Endothelial cell of hepatic sinusoid (primary cell): ENCODE results near the gene NCOA3.

Experiments
- in situ Hi-C: cut with HindIII; loops from 2 replicates; pipeline ENCODE4 v1.10.0; 2017; ENCODE audit warnings: low sequenced_read_pairs

Gene NCOA3

GRCh38 chr20:47674686-47675085 is 173.0 kb downstream of the NCOA3 start:
- in situ Hi-C loops, result loop anchor here (5.0 to 10.0 kb wide), 3 partner anchors 98 to 948 kb away; no protein-coding TSS in a partner anchor

DNA sequence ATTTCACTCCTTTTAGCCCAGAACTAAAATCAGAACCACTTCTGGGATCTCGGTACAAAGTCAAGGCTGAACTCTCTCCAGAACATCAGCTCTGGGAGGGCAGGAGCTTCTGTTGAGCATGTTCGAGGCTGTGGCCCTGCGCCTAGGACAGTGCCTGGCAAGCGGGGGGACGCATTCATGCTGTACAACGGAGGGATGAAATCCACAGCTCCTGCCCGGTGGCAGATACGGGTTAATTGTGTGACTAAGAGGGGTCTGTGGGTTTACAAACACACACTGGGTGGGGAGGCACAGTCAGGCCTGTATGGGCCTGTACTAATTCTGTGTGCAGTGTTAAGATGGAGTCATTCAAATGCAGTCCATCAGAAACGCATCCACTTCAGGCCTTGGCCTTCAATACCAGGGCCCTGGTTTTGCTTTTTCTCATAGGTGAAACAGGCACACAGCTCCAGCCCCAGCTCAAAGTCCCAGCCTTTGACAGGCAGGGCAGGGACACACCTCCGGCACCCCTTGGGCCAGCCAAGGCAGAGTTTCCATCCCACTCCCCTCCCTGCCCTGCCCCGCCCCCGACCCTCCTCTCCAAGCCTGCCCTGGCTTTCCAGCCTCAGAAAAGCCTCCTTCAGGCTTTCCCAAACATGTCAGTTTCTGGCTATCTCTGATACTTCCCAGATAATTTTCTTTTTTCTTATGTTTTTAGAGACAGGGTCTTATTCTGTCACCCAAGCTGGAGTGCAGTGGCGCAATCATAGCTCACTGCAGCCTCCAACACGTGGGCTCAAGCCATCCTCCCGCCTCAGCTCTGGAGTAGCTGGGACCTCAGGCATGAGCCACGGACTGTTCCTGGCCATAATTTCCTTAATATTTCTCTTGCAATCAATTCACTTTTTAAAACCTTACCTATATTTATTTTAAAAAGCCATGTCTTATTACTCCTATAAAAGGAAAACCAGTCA is 173.8 kb downstream of the NCOA3 start:
- in situ Hi-C loops, result loop anchor here (5.0 to 10.0 kb wide), 3 partner anchors 97 to 947 kb away; no protein-coding TSS in a partner anchor

DNA sequence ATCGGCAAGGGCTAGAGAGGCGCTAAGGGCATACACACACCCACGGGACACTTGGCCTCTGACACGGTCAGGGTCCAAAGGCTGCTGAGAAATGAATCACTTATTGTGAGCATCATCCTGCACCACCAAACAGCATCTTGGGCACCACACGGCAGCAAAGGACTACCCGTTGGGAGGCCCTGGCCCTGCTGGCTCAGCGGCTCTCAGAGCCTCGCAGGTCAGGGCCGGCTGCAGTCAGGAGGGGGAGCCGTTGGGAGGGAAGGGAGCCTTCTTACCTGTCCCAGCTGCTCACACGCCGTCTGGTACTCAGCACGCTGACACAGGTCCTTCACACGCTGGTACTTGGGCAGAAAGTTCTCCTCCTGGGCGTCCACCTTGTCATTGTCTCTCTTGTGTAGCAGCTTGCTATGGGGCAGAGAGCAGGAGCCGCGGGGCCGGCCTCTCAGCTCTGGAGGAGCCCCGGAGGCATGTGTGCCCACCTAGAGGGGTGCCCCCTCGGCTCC is 174.6 kb downstream of the NCOA3 start:
- in situ Hi-C loops, result loop anchor here (5.0 to 10.0 kb wide), 3 partner anchors 96 to 946 kb away; no protein-coding TSS in a partner anchor

DNA sequence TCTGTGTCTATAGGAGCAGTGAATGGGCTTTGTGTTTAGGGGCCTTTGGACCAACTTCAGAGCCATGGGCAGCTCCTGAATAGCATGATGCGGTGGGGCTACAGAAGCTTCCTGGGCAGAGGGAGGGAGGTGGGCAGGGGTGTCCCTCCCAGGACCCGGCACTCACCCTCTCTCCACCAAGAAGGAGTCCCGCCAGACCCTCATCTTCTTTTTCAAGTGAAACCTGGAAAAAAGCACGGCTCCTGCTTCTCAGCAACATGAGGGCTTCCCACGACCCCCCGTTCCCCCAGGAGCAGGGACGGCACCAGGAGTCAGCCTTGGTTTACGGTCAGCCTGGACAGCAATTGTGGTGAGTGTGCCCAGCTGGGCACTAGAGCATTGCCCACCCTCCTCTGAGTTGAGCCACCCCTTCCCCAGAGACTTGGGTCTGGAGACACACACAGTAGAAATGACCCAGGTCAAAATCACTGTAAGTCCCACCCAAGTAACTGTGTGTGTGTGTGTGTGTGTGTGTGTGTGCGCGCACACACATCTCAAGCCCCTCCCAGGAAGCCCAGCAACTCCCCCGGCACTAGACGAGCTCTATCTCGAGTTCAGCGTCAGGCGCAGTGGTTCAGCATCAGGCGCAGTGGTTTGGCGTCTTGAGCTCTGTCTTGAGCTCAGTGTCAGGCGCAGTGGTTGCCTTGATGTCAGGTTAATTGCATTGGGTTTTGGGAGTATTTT is 175.4 kb downstream of the NCOA3 start:
- in situ Hi-C loops, result loop anchor here (5.0 to 10.0 kb wide), 3 partner anchors 95 to 945 kb away; no protein-coding TSS in a partner anchor

DNA sequence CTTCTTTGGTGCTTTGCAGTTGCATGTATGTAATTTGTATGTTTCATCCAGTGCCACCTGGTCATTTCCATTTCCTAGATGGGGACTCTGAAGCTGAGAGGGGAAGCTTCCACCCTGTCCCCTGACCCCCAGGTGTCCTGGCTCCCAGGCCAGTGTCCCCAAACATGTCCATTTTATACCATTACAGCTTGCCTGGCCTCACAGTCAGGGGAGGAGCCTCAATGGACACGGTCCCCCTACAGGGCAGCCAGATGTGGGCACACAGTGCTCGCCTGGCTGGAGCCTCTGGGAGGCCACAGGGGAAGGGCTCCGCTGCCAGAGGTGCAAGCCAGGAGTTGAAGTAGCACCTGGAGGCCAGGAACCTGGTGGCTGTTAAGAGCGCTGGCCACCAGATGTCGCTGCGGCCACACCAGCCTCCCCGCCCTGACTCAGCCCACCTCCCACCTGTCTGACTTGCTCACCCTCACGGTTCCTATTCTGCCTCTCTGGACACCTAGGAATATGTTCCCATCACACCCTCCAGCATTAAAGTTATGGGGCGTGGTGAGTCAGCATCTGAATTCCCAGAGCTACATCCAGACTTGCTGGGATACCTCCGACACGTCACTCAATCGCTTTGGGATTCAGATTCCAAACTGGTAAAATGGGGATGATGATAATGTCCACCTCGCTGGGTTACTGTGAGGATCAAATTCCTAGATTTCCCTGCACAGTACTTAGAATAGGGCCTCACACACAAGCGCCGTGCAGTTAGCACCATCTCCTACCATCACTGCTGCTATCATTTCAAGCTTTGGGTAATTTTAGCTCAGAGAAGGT is 176.2 kb downstream of the NCOA3 start:
- in situ Hi-C loops, result loop anchor here (5.0 to 10.0 kb wide), 3 partner anchors 94 to 944 kb away; no protein-coding TSS in a partner anchor

- in situ Hi-C loops, result loop anchor here (5.0 to 10.0 kb wide), 3 partner anchors 94 to 944 kb away; no protein-coding TSS in a partner anchor
Observed at GRCh38 chr20:47678536-47678935, 176.8 kb downstream of the NCOA3 start.

DNA sequence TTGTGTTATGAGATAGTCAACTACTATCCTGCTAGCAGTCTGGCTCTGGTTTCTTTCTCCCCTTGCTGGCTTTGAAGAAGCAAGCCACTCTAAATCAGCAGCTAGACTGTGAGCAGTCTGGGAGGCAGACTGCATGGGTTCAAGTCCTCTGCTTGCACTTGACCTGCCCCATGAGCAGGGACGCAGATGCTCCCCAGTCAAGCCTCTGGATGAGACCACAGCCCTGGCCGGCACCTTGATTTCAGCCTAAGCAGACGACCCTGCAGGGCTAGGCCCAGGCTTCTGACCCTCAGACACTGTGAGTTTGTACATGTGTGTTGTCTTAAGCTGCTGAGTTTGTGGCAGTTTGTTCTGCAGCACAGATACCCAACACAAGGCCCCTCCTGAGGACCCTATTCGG is 177.8 kb downstream of the NCOA3 start:
- in situ Hi-C loops, result loop anchor here (5.0 to 10.0 kb wide), 3 partner anchors 93 to 943 kb away; no protein-coding TSS in a partner anchor

DNA sequence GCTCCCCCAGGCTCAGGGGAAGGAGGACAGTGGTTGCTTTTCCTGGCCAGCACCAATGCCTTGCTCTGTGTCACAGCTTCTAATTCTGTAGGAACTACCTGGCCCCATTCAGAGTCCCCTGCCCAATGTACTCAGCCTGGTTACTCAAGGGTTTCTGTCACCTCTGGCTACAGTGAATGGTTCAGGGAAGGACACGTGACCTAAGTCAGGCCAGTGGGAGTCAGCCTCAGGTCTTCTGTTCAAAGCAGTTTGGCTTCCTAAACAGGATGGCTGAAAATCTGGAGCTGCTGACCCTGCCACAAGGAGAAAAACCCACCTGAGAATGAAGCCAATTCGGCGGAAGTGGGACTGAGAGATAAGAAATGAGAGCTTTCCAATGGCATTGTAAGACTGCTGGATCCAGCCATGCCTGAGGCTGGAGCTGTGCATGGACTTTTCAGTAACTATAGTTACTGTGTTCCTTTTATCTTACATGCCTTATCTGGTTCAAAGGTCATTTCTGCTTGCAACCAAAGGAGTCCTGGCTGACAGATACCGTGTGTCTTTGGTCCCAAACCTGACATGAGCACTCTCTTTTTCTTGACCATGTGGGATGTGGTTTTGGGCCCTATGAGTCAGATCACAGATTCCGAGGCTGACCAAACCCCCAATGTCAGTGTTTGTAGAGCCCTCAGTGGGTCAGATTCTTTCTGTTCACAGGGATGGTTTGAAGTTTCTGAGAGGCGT is 179.3 kb downstream of the NCOA3 start:
- in situ Hi-C loops, result no loop called here

DNA sequence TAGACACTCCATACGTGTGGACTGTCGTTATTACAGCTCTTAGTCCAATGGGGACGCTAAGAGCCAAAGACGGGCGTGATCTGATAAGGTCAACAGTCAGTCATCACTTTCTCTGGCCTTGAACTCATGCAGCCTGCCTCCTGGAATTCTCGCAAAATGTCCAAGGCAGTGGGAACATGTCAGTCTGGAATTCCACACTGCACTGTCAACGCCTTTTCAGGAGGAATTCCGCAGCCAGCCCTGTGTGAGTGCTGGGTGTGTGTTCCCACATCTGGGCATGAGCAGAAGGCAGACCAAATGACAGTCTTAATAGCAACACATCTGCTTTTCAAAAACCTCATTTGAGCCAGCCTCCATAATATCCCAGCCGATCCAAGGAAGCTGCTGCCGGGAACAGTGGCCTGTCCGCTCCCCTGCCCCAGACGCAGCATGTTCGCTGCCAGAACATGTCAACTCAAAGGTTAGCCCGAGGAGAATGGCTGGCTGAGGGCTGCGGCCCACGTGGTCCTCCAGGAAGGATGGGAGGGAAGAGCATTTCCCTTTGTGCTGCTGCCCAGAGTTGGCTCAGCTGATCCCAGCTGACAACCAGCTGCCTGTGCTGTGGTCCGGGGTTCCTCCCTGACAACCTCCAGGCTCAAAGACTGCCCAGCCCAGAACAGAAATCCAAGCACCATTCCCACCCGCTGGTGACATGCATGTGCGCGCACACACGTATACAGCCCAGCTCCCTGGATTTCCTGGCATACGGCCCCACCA is 180.5 kb downstream of the NCOA3 start:
- in situ Hi-C loops, result no loop called here

- in situ Hi-C loops, result no loop called here
Observed at GRCh38 chr20:47682916-47683315, 181.2 kb downstream of the NCOA3 start.

DNA sequence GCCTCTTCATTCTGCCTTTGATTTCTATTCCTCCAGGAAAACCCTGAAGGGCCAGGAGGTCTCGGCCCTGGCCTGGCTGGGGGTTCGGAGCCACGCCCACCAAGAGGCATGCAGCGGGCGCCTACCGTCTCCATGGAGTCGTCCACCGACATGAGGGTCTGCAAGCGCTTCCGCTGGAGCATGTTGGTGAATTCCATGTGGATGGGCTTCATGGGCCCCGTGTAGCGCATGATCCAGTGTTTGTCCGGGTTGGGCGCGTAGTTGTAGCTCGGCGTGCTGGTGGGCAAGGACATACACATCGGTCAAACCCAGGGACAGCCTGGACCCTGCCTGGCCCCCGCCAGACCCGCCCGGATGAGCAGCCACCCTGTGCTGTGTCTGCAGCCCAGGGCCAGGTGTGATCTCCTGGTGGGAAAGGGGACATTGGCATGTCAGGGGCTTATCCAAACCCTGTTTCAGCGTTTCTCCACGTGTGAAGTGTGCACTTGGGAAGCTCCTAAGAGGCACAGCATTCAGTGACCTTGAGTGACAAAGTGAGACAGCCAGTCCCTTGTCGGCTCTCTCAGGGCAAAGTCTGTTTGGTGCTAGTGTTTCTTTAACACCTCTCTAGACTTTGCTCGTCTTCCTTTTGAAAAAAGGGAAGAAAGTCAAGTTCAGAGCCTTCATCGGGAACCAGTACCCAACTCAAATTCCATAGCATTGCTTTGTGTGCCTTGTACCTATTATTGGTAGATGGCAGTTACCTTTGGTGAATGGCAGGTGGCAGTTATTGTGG is 182.8 kb downstream of the NCOA3 start:
- in situ Hi-C loops, result no loop called here

DNA sequence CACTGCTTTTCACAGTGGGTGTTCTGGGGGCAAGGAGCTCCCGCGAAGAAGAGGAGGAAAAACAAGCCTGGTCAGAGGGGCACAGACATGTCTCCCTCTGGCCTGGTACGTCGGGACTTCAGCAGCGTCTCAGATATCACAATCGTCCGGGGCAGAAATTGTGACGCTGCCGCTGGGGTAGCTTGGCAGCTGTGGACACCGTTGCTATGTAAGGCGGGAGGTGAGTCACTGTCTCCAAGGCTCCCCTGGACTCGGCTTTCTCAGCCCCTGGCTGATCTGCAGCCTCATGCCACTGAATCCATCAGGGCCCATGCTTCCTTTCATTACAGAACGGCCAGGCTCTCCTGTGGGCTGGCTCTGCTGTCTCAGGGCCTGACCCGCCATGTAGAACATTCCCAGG is 184.9 kb downstream of the NCOA3 start:
- in situ Hi-C loops, result no loop called here

GRCh38 chr20:47687095-47687987 is 185.7 kb downstream of the NCOA3 start:
- in situ Hi-C loops, result no loop called here

DNA sequence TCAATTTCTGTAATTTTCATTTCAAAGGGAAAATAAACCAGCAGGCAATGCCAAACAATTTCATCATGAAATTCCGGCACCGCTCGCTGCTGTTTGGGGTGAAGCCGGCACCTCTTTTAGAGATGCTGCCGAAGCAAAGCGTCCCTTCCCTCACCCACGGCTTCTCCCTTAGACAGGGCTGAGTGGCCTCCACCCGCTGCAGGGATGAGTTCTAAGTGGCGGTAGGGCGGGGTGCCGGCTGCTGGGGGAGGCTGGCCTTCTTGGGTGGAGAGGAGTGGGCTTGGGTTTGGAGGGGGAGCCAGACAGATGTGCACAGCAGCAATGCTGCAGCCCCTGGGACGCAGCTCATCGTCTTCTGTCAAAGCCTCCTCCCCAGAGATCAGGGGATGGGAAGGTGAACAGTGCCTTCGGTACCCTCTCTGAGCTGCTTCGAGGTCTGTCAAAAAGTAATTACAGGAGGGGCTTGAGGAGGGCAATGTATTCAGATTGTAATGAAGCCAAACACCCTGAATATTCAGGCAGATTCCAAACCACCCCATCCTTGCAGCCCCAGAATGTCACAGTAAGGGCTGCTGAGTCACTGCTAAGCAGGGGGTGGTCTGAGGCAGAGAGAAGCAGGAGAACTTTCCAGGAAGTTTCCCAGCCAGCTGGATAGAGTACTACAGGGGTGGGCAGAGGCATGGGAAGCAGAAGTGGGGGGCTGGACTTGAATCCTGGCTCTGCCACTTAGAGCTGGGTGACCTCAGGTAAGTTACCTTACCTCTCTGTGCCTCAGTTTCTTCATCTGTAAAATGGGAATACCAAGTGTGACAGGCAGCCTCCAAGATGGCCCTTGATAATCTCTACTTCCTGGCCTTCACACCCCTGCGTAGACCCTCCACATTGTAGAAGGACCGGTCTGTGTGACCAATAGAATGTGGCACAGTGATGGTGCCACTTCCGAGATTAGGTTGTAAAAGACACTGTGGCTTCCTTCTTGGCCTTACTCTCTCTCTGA is 187.0 kb downstream of the NCOA3 start:
- in situ Hi-C loops, result no loop called here

GRCh38 chr20:47689731-47690130 is 188.0 kb downstream of the NCOA3 start:
- in situ Hi-C loops, result no loop called here

DNA sequence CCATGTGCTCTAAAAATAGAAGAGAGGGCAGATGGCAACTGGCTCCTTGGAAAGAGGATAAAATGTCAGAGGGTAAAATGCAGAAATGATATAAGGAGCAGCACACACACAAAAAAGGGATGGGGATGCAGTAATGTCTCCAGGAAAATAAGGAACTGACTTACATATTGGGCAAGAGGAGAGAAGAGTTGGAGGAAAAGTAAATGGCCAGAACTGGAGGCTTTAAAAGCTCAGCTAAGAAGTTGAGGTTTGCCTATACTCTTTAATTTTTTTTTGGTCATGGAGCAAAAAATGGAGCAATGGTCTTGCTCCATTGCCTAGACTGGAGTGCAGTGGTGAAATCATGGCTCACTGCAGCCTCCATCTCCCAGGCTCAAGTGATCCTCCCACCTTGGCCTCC is 189.9 kb downstream of the NCOA3 start:
- in situ Hi-C loops, result no loop called here
